ENCODE results near the gene PON3.
A peak's percentile ranks its signal among the peaks of the same experiment; 100 is the strongest.

Gene PON3

DNA sequence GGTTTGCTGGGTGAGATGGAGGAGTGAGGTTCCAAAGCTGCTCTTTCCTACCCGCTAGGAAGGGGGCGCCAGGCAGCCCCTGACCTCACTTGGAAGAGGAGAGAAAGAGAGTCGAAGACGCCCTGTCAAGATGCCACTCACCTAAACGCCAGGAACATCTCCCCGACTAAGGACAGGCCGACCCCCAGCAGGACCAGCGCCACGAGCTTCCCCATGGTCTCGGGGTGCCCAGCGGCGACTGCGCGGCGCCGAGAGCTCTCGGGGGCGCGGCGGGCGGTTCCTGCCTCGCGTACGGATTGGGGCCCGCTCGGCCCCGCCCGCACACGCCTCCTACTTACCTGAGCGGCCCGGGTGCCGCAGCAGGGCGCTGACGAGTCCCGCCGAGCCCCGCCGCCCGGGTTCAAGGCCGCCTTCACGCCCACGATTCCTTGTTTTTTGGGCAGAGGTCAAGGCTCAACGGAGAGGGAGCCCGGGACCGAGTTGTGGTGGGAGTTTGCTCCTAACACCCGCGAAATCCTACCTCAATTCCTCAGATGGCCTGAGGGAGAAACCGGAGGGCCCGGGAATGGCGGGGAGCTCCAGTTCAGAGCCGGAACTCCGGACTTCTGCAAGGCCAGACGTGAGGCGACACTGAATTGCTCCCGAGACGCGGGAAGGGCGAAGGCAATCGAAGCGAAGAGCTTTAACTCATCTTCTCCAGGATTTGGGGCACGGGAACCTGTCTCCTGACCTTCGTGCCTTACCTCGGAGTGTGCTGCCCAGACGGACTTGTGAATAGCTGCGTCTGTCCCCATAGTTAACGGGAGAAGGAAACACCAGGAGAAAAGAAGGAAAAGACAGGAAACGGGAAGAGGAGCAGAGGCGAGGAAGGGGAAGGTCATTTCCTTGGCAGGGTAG, at the start of gene PON3:
PON3 (minus strand) TSS at position 240 of the 897 bp plus-strand sequence; CDS start at position 215, 25 bp downstream.
- DNase-seq: no peak

DNA sequence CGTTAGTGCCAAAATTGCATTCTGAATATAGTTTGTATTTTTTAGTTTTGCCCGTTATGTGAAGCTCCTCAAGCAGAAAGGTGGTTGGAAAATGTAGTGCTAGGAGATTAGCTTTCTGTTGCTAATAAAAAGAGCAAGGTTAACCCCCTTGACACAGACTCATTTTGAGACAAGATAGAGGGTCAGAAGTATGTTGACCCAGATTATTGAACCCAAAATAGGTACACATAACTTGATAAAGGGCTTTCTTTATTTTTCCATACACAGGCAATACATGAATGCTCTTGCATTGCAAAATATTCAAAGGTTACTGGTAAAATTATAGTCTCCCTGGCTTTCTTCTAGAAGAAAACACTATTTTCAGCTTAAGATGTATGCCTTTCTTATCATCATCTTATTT, 48.6 kb upstream of the PON3 start:
- no peak for DNase-seq

GRCh38 chr7:95441042-95441823, 45.1 kb upstream of the PON3 start:
- no peak for DNase-seq

GRCh38 chr7:95440394-95441038, 44.3 kb upstream of the PON3 start:
- DNase-seq: no peak

- no peak for DNase-seq
Measured at GRCh38 chr7:95436407-95436806, 40.2 kb upstream of the PON3 start.

- no peak for DNase-seq
Measured at GRCh38 chr7:95435422-95435780, 39.2 kb upstream of the PON3 start.

GRCh38 chr7:95434557-95435421, 38.6 kb upstream of the PON3 start, which contains the start of gene PON2:
PON2 (minus strand) TSS chr7:95435028; CDS start chr7:95434951, 77 bp downstream.
- DNase-seq: peak; percentile 73

DNA sequence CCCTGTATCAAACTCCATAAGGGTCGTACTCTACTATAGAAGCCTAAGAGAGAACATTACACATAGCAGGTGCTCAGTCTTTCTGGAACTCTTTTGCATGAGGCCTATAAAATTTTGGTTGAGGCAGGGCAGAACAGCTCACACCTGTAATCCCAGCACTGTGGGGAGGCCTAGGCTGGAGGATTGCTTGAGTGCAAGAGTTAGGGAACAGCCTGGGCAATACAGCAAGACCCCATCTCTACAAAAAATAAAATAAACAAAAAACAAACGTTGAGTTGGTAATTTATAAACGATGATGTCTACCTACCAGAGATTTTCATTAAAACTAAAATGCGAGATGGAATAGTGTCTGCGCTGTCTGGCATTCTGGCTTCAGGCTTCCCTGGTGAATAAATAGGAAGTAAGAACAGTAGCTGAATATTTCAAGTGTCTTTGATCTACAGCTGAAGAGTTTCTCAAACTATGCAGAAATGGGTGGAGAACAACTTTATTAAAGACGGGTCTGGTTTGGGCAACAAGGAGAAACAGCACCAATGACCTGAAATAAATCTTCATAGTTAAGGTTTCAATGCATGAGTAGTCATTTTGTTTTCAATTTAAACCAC, 37.9 kb upstream of the PON3 start:
- no peak for DNase-seq

DNA sequence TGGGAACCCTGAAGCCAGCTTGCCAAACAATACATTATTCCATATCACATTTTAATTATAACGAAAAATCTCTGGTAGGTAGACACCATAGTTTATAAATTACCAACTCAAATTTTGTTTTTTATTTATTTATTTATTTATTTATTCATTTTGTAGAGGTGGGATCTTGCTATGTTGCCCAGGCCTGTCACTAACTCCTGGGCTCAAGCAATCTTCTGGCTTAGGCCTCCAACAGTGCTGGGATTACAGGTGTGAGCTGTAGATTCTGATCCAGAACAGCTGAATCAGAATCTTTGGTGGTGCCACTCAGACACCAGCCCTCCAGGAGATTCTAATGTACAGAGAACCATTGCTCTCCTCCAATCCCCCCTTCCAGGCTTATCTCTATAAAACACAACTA, 37.0 kb upstream of the PON3 start:
- DNase-seq: no peak

GRCh38 chr7:95432606-95433005, 36.4 kb upstream of the PON3 start:
- no peak for DNase-seq

DNA sequence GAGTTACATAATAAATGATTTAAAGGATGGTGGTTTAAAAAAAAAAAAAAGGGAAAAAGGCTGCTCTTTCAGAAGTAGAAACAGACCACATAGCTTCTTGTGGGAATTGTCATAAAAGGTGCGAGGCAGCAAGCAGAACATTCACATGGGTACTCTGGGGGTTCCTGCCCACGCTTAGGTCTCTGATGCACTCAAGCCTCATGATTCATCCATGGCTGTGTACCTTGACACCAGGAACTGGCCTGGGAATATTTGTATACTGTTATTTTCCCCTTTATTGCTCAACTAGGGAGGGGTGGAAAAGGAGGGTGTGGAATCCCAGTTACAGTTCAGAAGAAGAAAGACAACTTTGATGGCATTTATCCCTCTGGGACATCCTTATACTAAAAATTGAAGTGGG, 34.7 kb upstream of the PON3 start:
- DNase-seq: no peak

GRCh38 chr7:95429241-95429990, 33.2 kb upstream of the PON3 start:
- no peak for DNase-seq

- no peak for DNase-seq
Measured at GRCh38 chr7:95427914-95428516, 31.8 kb upstream of the PON3 start.

DNA sequence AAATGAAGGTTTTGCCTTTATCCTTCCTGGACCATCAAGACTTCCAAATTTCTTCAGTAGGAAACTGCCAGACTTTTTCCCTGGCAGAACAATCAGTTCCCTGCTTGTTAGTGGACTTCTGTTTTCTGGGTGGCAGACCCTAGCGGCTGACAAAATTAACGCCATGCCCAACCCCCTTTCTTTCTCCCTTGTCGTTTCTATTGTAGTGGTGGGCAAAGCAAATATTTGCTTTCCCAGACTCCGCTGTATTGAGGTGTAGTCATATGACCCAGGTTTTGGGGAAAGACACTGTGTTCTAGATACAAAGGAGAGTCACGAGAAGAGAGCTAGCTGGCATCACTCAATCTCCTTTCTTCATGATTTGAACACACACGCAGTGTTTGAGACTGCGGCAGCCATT, 31.0 kb upstream of the PON3 start:
- DNase-seq: no peak

DNA sequence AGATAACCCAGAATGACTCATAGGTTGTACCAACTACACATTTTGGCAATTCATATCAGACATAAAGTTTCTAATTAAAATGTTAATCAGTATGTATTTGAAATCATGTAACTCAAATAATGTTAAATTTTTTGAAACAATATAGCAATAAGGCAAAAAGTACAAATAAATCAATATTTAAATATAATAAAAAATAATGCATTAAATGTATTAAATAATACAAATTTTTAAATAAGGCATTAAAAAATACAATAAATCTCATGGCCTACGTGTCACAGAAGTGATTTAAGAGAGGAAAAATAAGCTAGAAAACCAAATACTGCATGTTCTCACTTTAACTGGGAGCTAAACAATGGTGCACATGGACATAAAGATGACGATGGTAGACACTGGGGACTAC, 29.5 kb upstream of the PON3 start:
- no peak for DNase-seq

GRCh38 chr7:95424716-95425115, 28.5 kb upstream of the PON3 start:
- no peak for DNase-seq

- DNase-seq: no peak
Measured at GRCh38 chr7:95421847-95422444, 25.8 kb upstream of the PON3 start.

DNA sequence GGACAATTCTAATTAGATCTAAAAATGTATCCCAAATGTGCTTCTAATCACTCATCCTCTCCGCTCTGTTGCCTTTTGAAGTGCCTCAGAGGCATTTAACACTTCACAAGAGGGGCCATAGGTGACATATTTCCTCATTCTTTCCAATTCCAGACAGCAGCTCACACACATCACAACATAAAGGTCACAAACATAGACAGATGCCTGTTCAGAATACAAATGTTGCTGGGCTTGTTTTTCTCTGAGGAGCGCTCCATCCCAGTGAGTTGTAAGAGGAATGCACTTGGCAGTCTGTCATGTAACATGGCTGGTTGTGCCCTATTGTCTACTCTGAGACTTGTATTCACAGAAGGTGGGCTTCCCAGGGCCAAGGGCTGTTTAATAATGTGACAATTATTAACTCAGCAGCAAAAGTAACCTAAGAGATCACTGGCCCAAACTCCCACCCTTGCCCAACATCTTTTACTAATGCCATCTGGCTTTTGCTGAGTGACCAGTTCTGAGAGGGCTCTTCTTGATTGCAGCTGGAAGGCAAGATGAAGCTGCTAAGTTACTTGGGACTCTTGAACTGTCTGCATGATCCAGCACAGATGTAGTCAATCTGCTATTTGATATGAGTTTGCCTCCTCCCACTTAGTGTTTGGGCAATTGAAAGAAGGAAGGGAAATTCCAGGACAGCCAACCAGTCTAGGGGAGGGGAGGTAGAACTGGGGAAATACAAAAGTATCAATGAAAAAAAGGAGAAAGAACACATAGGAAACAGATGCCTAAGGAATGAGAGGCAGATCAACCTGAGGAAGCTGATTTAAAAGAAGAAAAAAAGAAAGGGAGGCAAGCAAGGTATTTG, 25.0 kb upstream of the PON3 start:
- DNase-seq: no peak

- DNase-seq: no peak
Measured at GRCh38 chr7:95412075-95412474, 15.9 kb upstream of the PON3 start.

Data from NCI-H82 (cell line).